GM06990 (cell line): Measurements from ENCODE around the gene UTF1.

Experiments used
- DNase-seq: peaks from one replicate; pipeline ENCODE4 v3.0.0-alpha.2; 2011; ENCODE audit not compliant: insufficient read length; ENCODE audit errors: extremely low read depth
- H3K27me3 ChIP-seq: replicated peaks from 2 replicates; pipeline ENCODE4 v1.6.0; 2011; ENCODE audit warnings: low read length; ENCODE audit not compliant: control insufficient read depth, insufficient read depth
- H3K36me3 ChIP-seq: 2 replicates; pipeline ENCODE4 v1.5.1; 2011; ENCODE audit warnings: low read length; ENCODE audit not compliant: control insufficient read depth, insufficient read depth
- H3K4me3 ChIP-seq: replicated peaks from 2 replicates; pipeline ENCODE4 v1.5.1; 2011; ENCODE audit warnings: low read depth, mild to moderate bottlenecking, control low read depth, low read length
- TF ChIP-seq, protein P1 (sequence below): IDR thresholded peaks from 2 replicates; pipeline ENCODE4 v1.5.1; 2011; ENCODE audit warnings: low read length, control low read depth, mild to moderate bottlenecking, inconsistent platforms; ENCODE audit not compliant: insufficient read depth, poor library complexity, severe bottlenecking

The UTF1 gene

DNA sequence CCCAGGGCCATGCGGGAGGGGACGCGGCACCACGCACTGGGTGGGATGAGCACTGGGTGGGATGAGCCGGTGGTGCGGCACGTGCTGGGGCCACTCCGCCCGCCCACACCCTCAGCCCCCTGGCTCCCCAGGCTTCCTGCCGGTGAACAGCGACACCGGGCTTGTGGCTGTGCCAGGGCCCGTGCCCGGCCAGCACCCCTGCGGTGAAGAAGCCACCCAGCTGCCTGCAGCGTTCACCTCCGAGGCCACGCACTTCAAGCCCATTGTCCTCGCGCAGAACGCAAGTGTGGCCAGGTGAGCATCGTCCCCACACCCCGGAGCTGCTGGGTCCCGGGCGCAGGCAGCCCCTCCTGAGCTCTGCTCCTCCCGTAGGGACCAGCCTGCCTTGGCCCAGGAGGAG lies 31.8 kb upstream of the UTF1 start:
- H3K27me3 ChIP-seq = no peaks in the 10 kb centered on the region
- H3K4me3 ChIP-seq = no peak overlapping the region
- no peak for DNase-seq
- TF ChIP-seq, protein P1, sequence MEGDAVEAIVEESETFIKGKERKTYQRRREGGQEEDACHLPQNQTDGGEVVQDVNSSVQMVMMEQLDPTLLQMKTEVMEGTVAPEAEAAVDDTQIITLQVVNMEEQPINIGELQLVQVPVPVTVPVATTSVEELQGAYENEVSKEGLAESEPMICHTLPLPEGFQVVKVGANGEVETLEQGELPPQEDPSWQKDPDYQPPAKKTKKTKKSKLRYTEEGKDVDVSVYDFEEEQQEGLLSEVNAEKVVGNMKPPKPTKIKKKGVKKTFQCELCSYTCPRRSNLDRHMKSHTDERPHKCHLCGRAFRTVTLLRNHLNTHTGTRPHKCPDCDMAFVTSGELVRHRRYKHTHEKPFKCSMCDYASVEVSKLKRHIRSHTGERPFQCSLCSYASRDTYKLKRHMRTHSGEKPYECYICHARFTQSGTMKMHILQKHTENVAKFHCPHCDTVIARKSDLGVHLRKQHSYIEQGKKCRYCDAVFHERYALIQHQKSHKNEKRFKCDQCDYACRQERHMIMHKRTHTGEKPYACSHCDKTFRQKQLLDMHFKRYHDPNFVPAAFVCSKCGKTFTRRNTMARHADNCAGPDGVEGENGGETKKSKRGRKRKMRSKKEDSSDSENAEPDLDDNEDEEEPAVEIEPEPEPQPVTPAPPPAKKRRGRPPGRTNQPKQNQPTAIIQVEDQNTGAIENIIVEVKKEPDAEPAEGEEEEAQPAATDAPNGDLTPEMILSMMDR = no peak
- H3K36me3 ChIP-seq = no peaks in the 10 kb centered on the region

DNA sequence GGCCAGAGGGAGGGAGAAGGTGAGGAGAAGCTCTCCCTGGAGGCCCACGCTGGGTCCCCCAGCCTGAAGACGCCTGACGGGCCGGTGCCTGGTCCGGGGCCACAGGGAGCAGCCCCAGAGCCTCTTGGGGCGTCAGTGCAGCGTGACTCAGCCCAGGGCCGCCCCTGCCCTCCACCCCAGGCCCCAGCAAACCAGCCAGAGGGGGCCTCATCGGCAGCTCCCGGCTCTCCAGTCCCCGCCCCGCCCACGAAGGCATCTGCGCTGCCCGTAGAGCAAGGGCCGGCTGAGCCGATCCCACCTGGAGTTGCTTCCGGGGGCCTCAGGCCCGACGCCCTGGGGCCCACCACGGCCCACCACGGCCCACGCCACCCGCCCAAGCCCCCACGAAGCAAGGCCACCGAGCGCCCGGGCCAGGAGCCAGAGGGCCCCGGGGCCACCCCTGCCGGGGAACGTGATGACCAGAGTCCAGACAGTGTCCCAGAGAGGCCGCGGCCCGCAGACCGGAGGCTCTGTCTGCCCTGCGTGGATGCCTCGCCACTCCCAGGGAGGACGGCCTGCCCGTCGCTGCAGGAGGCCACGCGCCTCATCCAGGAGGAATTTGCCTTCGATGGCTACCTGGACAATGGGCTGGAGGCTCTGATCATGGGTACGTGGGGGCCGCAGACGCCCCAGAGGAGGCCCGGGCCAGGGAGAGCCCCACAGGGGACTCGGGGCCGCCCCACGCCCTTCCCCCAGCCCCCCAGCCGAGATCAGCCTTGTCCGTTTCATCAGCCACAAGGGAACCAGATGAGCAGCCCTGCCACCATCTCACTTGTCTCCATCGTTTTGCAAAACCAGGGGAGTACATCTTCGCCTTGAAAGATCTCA lies 31.2 kb upstream of the UTF1 start:
- DNase-seq = no peak
- Histone ChIP-seq H3K27me3 (no peaks in the 10 kb centered on the region), H3K4me3 (no peak overlapping the region), H3K36me3 (no peaks in the 10 kb centered on the region)
- TF ChIP-seq, protein P1 = no peak

DNA sequence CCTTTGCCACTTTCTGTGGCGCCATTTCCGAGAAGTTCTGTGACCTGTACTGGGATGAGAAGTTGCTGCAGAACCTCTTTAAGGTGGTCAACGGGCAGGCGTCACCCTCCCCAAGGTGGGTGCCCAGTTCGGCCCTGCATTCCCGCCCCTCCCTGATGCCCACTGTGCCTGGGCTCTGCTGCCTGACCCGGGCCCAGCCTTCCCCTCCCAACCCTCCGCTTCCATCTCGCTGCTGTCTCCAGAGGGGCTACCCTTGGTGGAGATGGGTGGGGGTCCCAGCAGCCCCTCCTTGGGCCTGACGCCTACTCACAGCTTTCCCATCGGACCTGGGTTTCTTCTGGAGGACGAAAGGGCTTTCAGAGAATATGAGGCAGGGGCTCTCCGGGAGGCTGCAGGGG lies 30.5 kb upstream of the UTF1 start:
- Histone ChIP-seq H3K27me3 (no peaks in the 10 kb centered on the region), H3K4me3 (no peak overlapping the region), H3K36me3 (no peaks in the 10 kb centered on the region)
- no peak for DNase-seq
- TF ChIP-seq, protein P1 = no peak

DNA sequence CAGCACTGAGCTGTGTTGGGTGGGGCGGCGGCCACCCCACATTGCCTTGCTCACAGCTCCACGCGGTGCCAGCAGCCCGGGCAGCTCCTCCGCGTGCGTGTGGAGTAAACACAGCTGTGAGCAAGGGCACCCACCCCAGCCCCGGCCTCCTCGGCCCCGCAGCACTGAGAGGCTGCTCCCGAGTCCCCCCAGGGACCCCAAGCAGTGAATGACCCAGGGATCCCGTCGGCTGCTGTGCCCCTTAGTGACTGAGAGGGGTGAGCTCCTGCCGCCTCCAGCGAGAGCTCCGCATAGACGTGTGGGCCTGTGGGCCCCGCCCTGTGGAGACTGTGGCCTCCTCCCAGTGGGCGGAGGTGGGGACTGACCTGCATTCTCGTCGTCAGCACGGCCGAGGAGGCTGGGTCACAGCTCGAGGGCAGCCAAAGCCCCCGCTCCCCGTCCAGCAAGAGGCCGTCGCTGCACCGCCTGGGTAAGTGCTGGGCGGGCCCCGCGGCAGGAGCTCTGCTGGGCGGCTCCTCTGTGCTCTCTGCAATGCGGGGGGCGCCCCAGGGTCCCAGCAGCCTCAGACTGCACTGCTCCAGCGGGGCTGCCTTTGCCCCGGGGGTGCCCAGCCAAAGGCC lies 29.9 kb upstream of the UTF1 start:
- H3K27me3 ChIP-seq = no peaks in the 10 kb centered on the region
- TF ChIP-seq, protein P1 = no peak
- no peak for DNase-seq
- H3K4me3 ChIP-seq = no peak overlapping the region
- H3K36me3 ChIP-seq = no peaks in the 10 kb centered on the region

DNA sequence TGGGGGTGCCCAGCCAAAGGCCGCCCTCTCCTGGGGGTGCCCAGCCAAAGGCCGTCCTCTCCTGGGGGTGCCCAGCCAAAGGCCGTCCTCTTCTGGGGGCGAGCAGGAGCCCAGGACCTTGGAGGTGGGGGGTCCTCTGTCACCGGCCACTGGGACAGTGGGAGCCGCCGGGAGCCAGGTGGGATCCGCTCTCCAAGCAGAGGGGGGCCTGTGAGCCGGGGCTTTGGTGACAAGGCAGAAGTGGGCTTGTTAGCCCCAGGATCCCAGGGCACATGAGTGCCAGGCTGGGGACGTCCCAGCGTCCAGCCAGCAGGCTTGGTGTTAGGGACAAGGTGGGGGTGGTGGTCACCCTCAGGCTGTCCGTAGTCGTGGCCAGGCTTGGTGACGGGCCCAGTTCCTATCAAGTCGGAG lies 29.4 kb upstream of the UTF1 start:
- Histone ChIP-seq H3K4me3 (no peak overlapping the region), H3K27me3 (no peaks in the 10 kb centered on the region), H3K36me3 (no peaks in the 10 kb centered on the region)
- DNase-seq = no peak
- TF ChIP-seq, protein P1 = no peak
